Stimulated activated CD4-positive, alpha-beta T cell treated with anti-CD3 and anti-CD28 coated beads, Interleukin-12 subunit alpha, Interleukin-12 subunit beta, amount 100 ng/mL, for 24 hours (primary cell): Measurements from ENCODE around the gene MARVELD1.
A peak's percentile ranks its signal among the peaks of the same experiment; 100 is the strongest.
"Not testable (repeated sequence)": the region's sequence is repeated elsewhere in the genome, so short reads cannot be mapped to it uniquely, and the experiment has no call there.

ENCODE experiments used
- DNase-seq, 2 experiments: peaks; one replicate each; pipeline ENCODE4 v3.0.0-alpha.2; 2020; ENCODE audit warnings: low read depth in 2 of 2

Gene MARVELD1

GRCh38 chr10:97690133-97690532 lies 23.4 kb upstream of the MARVELD1 start:
- no peak for DNase-seq

GRCh38 chr10:97698072-97698655 lies 15.4 kb upstream of the MARVELD1 start:
- not testable (repeated sequence) for DNase-seq

- peak in 1 of 2 experiments; percentile 32 for DNase-seq
Observed at GRCh38 chr10:97701438-97702069, 12.0 kb upstream of the MARVELD1 start.

- no peak for DNase-seq
Observed at GRCh38 chr10:97703398-97704067, 10.0 kb upstream of the MARVELD1 start.

- DNase-seq = no peak
Observed at GRCh38 chr10:97704341-97704740, 9.2 kb upstream of the MARVELD1 start.

GRCh38 chr10:97705006-97705670 lies 8.4 kb upstream of the MARVELD1 start:
- DNase-seq = no peak

- DNase-seq = no peak
Observed at GRCh38 chr10:97707134-97707861, 6.2 kb upstream of the MARVELD1 start.

GRCh38 chr10:97708167-97708566 lies 5.4 kb upstream of the MARVELD1 start:
- DNase-seq = no peak

GRCh38 chr10:97708976-97709946 lies 4.3 kb upstream of the MARVELD1 start:
- DNase-seq = peak in 1 of 2 experiments; percentile 31

GRCh38 chr10:97711640-97712572 lies 1.6 kb upstream of the MARVELD1 start:
- DNase-seq = no peak

GRCh38 chr10:97713826-97714400 lies 383 bp downstream of the MARVELD1 start:
- DNase-seq = peak; percentile 31 to 33

GRCh38 chr10:97714401-97715258 lies 1.1 kb downstream of the MARVELD1 start:
- no peak for DNase-seq

GRCh38 chr10:97715259-97715874 lies 1.8 kb downstream of the MARVELD1 start:
- DNase-seq = no peak

GRCh38 chr10:97717627-97718026 lies 4.1 kb downstream of the MARVELD1 start:
- no peak for DNase-seq

- DNase-seq = no peak
Observed at GRCh38 chr10:97718178-97718577, 4.6 kb downstream of the MARVELD1 start.

GRCh38 chr10:97718659-97719142 lies 5.2 kb downstream of the MARVELD1 start:
- no peak for DNase-seq

GRCh38 chr10:97719602-97720001 lies 6.1 kb downstream of the MARVELD1 start:
- DNase-seq = no peak
